Choroid plexus epithelial cell (primary cell): ENCODE measurements around the gene NRIP1.

Experiments used
- DNase-seq: peaks from one replicate; pipeline ENCODE4 v3.0.0-alpha.2; 2010; ENCODE audit warnings: low read depth
- H3K4me3 ChIP-seq: 2 replicates; pipeline ENCODE4 v1.5.1; 2011; ENCODE audit warnings: low read depth, mild to moderate bottlenecking, control low read depth, low read length, moderate library complexity
- TF ChIP-seq, protein P1 (sequence below): conservative IDR thresholded peaks from 2 replicates; pipeline ENCODE4 v1.5.1; 2011; ENCODE audit warnings: low read depth, mild to moderate bottlenecking, control low read depth, inconsistent platforms, low read length, moderate library complexity

Gene NRIP1

DNA sequence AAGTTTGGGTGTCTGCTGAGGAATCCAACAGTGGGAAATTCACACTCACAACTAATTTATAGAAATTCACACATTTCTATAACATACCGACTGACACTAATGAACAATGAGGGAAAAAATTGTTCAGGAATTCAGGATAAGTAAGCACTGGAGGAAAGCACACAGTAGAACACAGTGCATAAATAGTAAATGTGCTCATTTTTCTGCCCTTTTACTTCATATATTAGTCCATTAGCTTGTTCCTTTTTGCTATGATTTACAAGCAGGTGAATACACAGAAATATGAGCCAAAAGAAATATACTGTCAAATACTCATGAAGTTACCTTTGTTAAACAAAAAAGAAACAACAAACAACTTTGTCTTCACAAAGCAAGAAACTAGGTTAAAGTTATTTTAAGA, 11.3 kb downstream of the NRIP1 start:
- H3K4me3 ChIP-seq: no peak overlapping the region
- TF ChIP-seq, protein P1, sequence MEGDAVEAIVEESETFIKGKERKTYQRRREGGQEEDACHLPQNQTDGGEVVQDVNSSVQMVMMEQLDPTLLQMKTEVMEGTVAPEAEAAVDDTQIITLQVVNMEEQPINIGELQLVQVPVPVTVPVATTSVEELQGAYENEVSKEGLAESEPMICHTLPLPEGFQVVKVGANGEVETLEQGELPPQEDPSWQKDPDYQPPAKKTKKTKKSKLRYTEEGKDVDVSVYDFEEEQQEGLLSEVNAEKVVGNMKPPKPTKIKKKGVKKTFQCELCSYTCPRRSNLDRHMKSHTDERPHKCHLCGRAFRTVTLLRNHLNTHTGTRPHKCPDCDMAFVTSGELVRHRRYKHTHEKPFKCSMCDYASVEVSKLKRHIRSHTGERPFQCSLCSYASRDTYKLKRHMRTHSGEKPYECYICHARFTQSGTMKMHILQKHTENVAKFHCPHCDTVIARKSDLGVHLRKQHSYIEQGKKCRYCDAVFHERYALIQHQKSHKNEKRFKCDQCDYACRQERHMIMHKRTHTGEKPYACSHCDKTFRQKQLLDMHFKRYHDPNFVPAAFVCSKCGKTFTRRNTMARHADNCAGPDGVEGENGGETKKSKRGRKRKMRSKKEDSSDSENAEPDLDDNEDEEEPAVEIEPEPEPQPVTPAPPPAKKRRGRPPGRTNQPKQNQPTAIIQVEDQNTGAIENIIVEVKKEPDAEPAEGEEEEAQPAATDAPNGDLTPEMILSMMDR: no peak
- DNase-seq: no peak

DNA sequence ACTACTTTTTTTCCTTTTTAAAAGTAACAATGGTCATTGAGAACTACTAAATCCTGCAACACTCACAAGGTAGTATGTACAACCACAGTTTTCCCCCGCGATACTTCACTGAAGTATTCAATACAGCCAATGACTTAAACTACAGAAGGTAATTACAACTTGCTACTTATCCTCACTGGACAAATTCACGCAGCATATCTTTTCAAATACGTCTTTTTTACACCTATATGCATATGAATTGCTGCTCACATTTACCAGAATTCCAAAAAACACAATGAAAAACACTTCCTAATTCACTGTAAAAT, 12.4 kb downstream of the NRIP1 start:
- no peak for DNase-seq
- TF ChIP-seq, protein P1: no peak
- no peak overlapping the region for H3K4me3 ChIP-seq

DNA sequence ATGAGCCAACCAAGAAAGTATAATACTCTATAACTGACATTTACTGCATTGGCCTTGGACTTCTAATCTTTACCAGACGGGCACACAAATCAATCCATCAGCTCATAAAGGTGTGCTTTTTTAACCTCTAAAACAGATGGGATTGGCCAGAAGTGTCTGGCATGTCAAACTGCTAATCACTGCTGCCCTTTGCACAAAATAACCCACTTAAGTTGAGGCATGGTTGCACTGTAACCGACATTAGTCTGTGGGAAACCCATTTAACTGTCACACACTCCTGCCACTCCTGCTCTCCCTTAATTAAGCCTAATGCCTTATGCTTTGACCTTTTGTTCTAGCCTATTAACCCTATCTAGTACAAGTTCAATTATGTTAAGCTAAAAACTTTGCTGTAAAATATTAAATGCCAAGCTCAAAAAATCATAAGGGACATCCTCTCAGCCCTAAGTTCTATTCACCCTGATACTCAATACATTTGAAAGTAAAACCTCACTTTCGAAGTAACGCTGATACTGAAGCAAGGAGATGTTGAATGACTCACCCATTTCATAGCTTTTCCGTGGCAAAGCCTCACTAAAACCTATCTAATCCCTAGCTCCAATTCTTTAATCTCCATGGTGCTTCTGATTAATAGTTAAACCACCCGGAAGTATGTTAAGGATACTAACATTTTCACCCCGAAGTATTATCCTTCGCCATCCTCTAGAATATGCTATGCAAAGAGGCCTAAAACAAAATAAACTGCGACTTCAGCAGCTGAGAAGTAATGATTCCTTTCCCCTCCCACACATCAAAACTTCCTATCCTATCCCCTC, 12.9 kb downstream of the NRIP1 start:
- TF ChIP-seq, protein P1: no peak
- peak; percentile 53 for DNase-seq
- H3K4me3 ChIP-seq: no peak overlapping the region

DNA sequence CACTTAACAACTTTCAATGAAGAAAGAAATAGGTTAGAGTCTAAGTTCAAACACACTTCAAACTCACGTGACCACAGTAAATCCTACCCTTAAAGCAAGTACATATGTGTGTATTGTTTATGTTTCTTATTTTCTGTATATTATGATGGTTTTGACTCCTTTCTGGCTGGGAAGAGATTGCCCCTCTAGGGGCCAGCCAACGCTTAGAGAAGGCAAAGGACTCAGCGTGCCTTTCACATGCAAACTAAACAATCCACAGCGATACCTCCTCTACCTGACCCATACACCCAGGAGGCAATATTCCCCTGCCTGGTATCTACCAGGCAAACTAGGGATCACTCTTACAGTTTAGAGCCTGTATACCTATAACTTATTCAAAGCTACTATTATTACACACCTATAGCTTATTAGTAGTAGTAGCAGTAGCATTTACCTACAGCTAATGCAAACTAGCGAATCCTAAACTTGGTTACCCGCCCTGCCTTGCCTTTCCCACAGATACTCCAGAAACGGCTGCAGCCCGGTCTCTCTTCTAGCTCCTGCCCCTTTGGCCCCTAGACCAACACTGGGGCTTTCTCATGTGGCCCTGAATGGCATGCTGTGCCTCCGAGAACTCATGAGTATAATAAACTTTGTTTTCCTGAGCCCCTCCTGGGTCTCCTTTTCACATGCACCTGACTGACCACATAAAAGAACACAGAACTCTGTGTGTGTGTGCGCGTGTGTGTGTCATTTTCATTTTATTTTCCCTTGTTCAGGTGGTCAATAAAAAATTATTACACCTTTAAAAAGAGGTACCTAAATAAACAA, 14.0 kb downstream of the NRIP1 start:
- TF ChIP-seq, protein P1: no peak
- no peak for DNase-seq
- no peak overlapping the region for H3K4me3 ChIP-seq

DNA sequence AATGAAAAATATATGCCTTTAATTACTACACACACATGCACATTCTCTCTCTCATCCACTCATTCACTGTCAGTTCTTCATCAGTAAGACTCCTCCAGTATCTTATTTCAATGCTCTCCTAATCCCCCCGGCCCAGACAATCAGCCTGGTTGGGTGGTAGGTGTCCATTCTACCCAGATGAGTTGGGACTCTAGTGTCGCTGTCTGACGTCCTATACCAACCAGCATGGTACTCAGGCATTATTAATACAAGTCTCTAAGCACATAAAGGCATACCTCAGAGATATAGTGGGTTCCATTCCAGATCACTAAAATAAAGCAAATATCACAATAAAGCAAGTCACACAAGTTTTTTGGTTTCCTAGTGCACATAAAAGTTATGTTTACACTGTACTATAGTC, 19.8 kb downstream of the NRIP1 start:
- DNase-seq: no peak
- TF ChIP-seq, protein P1: no peak
- no peak overlapping the region for H3K4me3 ChIP-seq

DNA sequence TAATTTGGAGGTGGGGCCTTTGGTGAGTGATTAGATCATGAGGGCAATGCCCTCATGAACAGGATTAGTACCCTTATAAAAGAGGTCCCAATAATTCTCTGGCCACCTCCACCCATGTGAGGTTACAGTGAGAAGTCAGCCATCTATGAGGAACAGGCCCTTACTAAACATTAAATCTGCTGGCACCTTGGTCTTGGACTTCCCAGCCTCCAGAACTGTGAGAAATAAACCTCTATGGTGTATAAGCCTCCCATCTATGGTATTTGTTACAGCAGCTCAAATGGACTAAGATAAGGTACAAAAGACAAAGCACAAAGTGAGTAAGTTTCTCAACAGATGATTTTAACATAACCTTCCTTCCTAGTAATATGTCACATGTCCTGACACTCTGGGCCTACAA, 22.3 kb downstream of the NRIP1 start:
- TF ChIP-seq, protein P1: no peak
- no peak for DNase-seq
- no peak overlapping the region for H3K4me3 ChIP-seq
